Stimulated activated CD8-positive, alpha-beta memory T cell treated with anti-CD3 and anti-CD28 coated beads, Interleukin-4, amount 100 ng/mL, for 4 hours (primary cell): Measurements from ENCODE around the gene PRIMA1.
"Not testable (repeated sequence)": the region's sequence is repeated elsewhere in the genome, so short reads cannot be mapped to it uniquely, and the experiment has no call there.

Experiments used
- DNase-seq, 2 donors: peaks; one replicate each; pipeline ENCODE4 v3.0.0-alpha.2; 2020; ENCODE audit warnings: low read depth in 2 of 2, low spot score in 1 of 2

PRIMA1 gene, protein sequence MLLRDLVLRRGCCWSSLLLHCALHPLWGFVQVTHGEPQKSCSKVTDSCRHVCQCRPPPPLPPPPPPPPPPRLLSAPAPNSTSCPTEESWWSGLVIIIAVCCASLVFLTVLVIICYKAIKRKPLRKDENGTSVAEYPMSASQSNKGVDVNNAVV

DNA sequence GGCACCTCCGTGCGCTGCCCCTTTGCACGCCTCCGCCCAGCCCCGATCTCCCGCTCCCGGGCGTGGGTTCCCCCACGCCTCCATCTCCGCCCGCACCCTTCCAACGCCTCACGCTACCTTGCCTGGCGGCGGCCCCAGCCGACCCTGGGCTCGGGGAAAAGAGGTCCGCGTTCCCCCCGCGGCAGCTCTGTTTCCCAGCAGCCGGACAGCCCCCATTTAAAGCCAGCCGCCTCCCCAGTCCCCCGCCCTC is at the start of gene PRIMA1:
TSS of gene PRIMA1 (minus strand) at position 193 of the 250 bp plus-strand sequence. CDS start 767 bp downstream, outside the sequence.
- DNase-seq, result no peak

- DNase-seq, result no peak
Measured at GRCh38 chr14:93834699-93835371, 46.5 kb upstream of the PRIMA1 start.

DNA sequence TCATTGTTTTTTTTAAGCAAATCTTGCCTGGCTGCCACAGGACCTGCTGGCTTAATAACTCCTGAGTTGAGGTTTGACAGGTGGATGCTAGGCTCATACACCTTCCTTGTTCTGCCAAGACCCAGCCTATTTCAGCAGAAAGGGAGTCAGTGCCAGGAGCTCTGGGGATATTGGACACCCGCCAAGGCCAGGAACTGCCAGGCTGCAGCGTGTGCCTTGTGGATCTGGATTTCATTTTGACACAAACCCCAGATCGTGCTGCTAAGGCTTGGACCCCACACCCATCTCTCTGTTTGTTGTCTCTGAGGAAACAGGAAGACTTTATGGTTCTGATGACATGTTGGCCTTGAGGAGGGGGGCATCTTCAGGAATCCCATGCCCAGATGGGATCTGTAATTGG is 44.4 kb upstream of the PRIMA1 start:
- DNase-seq, result no peak

- DNase-seq, result no peak
Measured at GRCh38 chr14:93832081-93832480, 43.8 kb upstream of the PRIMA1 start.

- DNase-seq, result no peak
Measured at GRCh38 chr14:93830753-93831461, 42.6 kb upstream of the PRIMA1 start.

DNA sequence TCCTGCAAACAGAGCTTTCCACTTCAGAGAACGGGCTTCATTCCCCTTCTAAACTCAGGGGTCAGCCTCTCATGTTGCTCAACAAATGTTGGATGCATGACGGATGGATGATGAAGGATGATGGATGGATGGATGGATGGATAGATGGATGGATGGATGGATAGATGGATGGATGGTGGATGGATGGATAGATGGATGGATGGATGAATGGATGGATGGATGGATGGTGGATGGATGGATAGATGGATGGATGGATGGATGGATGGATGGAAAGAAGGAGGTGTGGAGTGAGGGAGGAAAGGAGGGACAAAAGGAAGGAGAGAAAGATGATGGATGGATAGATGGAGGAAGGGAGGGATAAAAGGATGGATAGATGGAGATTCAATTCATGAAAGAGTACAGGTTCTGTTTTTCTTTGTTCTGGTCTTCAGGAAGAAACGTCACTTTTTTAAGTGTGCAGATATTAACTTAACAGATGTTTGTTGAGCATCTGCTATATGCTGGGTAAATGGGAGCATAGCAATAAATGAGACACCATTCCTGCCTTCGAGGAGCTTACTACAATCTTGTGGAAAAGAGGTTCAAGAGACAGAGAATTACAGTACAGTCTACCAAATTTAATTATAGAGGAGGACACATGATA is 41.7 kb upstream of the PRIMA1 start:
- DNase-seq, result no peak

GRCh38 chr14:93825235-93825553 is 36.9 kb upstream of the PRIMA1 start:
- no peak for DNase-seq

GRCh38 chr14:93824518-93825234 is 36.4 kb upstream of the PRIMA1 start:
- DNase-seq, result no peak

DNA sequence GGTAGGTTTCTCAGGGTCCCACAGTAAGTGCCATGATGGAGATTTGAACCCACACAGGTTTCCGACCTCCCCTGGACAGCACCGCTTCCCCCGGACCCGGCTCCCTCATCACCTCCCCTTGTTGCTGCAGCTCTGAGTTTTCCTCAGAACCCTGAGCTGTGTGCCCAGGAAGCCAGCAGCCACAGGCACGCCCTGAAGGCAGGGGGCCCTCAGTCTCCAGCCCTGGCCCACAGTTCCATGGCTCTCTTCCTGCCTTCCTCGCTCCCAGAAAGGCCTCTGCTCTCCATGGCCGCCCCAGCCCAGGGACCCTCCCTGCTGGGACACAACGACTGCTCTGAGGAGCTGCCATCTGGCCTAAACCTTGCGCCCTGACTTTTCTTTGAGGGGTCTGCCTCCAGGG is 35.8 kb upstream of the PRIMA1 start:
- DNase-seq, result no peak

GRCh38 chr14:93821051-93821450 is 32.8 kb upstream of the PRIMA1 start:
- no peak for DNase-seq

DNA sequence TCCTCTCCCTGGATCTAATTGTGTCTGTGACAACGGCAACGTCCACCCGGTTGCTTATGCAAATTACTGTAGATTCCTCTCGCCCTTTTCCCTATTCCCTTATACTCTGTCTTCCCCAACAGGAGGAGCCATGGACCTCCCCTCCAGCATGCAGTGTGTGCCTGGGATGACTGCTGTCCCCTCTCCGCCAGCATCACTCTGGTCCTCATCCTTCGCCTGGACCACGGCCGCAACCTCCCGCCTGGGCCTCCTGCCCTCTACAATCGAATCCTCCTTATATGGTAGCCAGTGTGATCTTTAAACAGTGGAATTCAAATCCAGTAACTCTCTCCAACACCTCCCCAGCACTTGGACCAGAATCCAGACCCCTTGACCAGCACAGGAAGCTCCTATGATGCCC is 30.6 kb upstream of the PRIMA1 start:
- DNase-seq, result no peak

GRCh38 chr14:93811676-93812075 is 23.4 kb upstream of the PRIMA1 start:
- no peak for DNase-seq

GRCh38 chr14:93811020-93811419 is 22.7 kb upstream of the PRIMA1 start:
- DNase-seq, result no peak

- not testable (repeated sequence) for DNase-seq
Measured at GRCh38 chr14:93809491-93810420, 21.5 kb upstream of the PRIMA1 start.

DNA sequence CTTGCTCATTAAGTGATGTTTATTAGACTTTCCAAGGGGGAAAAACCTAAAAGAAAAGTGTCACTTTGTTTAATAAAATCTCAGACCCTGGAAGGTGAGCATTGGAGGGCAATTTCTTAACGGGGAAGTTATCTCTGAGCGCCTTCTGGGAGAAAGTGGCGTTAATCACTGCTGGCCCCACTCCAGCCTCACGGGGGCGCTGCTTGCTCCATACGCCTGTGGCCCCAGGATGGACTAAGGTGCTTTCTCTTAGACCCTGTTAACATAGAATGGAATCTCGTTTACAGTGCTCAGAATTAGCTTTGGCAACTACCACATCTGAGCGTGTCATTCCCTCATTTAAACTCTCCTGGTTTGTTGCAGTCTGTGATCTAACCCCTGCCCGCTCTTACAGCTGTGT is 16.4 kb upstream of the PRIMA1 start:
- no peak for DNase-seq

DNA sequence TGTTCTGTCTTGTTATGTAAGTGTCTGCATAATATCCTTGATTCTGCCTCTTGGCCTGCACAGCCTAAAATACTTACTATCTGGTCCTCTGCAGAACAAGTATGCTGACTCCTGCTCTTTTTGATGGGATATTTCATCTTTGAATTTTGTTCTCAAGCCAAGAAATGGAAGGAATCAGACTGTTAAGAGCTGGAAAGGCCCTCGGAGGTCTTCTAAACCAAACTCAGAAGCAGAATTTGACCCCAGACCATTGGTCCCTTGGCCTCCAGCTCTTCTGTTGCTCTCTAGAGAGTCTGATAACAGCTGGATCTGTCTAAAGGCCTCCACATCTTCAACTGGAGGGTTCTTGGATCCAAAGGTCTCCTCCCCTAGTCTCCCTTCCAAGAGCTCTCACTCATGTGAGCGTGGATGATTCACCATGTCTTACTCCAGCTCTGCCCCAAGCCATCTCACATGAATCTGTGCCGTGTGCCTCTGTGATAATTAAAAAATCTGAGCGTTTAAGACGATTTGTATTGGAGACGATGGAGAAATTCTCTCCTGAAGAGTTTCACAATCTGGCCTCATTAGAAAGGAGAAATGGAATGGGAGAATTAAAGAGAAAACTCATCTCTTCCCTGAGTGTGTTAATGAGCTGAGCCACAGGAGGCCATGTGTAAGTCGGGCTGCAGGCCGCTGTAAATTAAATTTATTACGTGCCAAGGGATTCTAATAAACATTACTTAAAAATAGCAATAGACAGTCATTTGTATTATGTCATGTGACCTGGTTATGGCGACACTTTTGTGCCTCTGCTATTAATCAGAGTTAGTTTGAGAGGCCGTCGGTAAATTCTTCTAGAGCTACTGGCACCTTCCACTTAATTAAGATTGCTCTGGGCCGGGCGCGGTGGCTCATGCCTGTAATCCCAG is 15.4 kb upstream of the PRIMA1 start:
- no peak for DNase-seq

DNA sequence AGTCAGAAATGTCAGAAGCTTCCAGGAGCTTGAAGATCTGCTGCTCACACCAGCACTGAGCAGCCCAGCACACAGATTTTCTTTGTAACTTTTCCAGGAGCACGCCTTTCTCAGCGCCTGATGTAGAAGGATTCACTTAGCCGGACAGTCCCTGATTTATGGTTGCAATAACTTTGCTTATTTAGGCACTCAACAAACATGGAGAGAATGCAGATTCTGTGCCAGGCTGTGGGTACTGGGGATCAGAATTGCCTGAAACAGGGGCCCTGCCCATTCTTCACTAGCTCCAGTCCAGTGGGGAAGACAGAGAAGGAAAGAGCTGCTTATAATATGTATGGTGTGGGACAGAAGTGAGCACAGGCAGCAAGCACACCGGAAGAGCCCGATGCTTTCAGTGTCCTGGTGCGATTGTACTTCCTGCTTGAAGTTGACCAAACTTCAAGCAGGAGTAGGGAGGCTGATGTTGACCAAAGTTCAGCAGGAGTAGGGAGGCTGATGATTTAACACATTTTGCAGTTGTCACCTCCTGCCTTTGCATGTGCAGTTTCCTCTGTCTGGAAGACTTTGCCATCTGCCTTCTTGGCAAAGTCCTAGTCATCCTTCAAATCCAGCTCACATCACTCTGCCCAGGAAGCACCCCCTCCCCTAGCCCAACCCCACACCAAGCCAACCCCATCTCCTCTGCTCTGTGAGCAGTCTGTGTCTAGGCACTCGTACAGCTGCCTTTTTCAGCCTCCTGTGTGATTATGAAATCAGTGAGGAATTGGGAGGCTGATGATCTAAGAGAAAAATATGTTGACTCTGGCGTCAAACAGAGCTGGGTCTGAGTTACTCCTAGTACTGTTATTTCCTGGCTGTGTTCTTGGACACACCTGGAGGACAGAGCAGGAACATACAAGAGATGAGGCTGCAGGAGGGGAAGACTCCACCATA is 12.0 kb upstream of the PRIMA1 start:
- no peak for DNase-seq

- no peak for DNase-seq
Measured at GRCh38 chr14:93799617-93799988, 11.3 kb upstream of the PRIMA1 start.

- DNase-seq, result no peak
Measured at GRCh38 chr14:93797536-93797935, 9.3 kb upstream of the PRIMA1 start.
